GM12874 (cell line): ENCODE measurements around the gene PRSS56.

ENCODE experiments used
- TF ChIP-seq, protein P1 (sequence below): IDR thresholded peaks from 2 replicates; pipeline ENCODE4 v1.5.1; 2011; ENCODE audit warnings: low read depth, mild to moderate bottlenecking, control low read depth, low read length, moderate library complexity; ENCODE audit not compliant: insufficient read depth

The PRSS56 gene

DNA sequence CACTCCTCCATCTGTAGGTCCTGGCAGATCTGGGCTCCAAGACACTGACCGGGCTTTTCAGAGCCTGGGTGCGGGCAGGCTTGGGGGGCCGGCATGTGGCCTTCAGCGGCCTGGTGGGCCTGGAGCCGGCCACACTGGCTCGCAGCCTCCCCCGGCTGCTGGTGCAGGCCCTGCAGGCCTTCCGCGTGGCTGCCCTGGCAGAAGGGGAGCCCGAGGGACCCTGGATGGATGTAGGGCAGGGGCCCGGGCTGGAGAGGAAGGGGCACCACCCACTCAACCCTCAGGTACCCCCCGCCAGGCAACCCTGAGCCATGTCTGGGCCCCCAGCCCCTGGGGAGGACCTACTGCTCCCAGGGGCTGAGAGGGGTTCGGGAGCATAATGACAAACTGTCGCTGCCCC is 5.0 kb downstream of the PRSS56 start:
- TF ChIP-seq, protein P1, sequence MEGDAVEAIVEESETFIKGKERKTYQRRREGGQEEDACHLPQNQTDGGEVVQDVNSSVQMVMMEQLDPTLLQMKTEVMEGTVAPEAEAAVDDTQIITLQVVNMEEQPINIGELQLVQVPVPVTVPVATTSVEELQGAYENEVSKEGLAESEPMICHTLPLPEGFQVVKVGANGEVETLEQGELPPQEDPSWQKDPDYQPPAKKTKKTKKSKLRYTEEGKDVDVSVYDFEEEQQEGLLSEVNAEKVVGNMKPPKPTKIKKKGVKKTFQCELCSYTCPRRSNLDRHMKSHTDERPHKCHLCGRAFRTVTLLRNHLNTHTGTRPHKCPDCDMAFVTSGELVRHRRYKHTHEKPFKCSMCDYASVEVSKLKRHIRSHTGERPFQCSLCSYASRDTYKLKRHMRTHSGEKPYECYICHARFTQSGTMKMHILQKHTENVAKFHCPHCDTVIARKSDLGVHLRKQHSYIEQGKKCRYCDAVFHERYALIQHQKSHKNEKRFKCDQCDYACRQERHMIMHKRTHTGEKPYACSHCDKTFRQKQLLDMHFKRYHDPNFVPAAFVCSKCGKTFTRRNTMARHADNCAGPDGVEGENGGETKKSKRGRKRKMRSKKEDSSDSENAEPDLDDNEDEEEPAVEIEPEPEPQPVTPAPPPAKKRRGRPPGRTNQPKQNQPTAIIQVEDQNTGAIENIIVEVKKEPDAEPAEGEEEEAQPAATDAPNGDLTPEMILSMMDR: no peak

GRCh38 chr2:232525791-232526371 is 5.7 kb downstream of the PRSS56 start, which contains the start of gene CHRND:
Gene CHRND, plus strand, starts transcription at chr2:232526160. Its CDS starts 56 bp downstream, at chr2:232526216.
- TF ChIP-seq, protein P1: no peak

GRCh38 chr2:232526372-232526941 is 6.3 kb downstream of the PRSS56 start:
- TF ChIP-seq, protein P1: no peak

DNA sequence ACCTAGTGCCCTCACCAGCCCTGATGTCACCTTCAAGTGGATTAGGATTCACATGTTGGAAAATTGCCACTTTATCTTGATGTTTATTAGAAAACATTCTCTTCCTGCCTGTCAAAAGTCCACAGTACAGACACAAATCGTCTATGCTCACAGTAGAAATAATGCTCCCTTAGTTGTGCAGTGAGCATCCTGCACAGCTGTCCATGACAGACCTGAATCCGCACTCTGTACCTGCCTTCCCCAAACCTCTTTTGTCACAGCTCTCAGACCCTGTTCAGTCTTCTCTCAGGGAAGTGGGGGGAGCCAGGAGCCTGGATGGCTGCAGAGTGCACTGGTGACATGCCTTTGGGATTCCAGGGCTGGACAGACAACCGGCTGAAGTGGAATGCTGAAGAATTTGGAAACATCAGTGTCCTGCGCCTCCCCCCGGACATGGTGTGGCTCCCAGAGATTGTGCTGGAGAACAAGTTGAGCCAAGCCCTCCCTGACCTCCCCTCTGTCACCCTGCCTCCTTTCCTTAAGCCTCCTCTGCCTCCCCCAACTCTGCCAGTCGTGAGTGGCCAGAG is 7.8 kb downstream of the PRSS56 start:
- TF ChIP-seq, protein P1: no peak

DNA sequence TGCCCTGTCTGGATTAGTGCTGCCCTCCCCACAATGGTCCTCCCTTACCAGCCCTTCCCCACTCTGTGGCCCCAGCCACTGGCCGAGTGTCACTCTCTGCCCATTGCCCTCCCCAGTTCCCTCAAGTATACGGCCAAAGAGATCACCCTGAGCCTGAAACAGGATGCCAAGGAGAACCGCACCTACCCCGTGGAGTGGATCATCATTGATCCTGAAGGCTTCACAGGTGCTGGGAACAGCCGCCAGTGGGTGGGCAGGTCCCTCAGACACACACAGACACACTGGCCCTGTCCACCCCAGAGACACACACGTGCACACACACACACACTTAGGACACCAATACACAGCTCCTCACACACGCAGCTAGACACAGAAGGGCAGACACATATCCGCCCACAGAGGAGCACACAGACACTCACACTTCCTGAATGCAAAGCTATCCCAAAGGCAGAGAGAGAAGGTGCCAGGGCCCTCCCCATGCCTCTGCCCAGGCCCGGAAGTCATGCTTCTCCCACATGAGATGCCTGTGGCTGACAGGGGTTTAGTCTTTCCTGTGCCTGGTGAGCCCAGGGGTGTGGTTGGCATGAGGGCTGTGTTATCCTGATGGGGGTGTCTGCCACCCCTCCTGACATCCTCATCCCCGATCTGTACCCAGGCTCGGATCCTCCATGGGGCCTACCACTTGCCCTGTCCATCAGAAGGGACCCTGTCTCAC is 8.7 kb downstream of the PRSS56 start:
- TF ChIP-seq, protein P1: no peak

- TF ChIP-seq, protein P1: no peak
Measured at GRCh38 chr2:232529806-232530547, 9.8 kb downstream of the PRSS56 start.
